Keratinocyte (primary cell): Measurements from ENCODE around the gene ANKRD53. TPM values are rescaled to one million over a fixed set of nuclear protein-coding genes. Genes with fewer than 3 reads are reported as not detected.

Experiments
- DNase-seq: peaks from one replicate; pipeline ENCODE4 v3.0.0-alpha.2; 2011; ENCODE audit warnings: low read depth, missing footprints, low spot score
- FAIRE-seq: peaks from 2 replicates; lab custom pipeline; 2011; peaks lifted over from hg19 to GRCh38; lab: Jason Lieb, UNC
- H2AFZ ChIP-seq: 2 replicates; pipeline ENCODE4 v1.6.0; 2012; ENCODE audit warnings: low read length, control low read depth, inconsistent platforms; ENCODE audit not compliant: control insufficient read depth
- H3K27ac ChIP-seq: 2 replicates; pipeline ENCODE4 v1.5.1; 2011; ENCODE audit warnings: low read length; ENCODE audit not compliant: control insufficient read depth, insufficient read depth
- H3K27me3 ChIP-seq: 3 replicates; pipeline ENCODE4 v1.6.0; 2011; ENCODE audit warnings: low read length; ENCODE audit not compliant: control insufficient read depth, insufficient read depth; ENCODE audit errors: extremely low read depth
- H3K36me3 ChIP-seq, 2 experiments: 2 replicates in 1 of 2; 3 replicates in 1 of 2; pipeline ENCODE4 v1.5.1; 2011; ENCODE audit warnings: low read length in 2 of 2, mild to moderate bottlenecking in 1 of 2; ENCODE audit not compliant: control insufficient read depth in 2 of 2, insufficient read depth in 2 of 2; ENCODE audit errors: extremely low read depth in 1 of 2
- H3K4me1 ChIP-seq: 3 replicates; pipeline ENCODE4 v1.5.1; 2011; ENCODE audit warnings: low read length; ENCODE audit not compliant: control insufficient read depth, insufficient read depth; ENCODE audit errors: extremely low read depth
- H3K4me2 ChIP-seq: 3 replicates; pipeline ENCODE4 v1.6.0; 2011; ENCODE audit warnings: low read depth, low read length; ENCODE audit not compliant: control insufficient read depth, insufficient read depth; ENCODE audit errors: extremely low read depth
- H3K4me3 ChIP-seq, 3 experiments: fragments of 200-600 bp in 1 of 3; sonication (generic) in 1 of 3; 2 replicates in 2 of 3; 3 replicates in 1 of 3; pipeline ENCODE4 v1.5.1; 2011 to 2016; ENCODE audit warnings: low read length in 3 of 3, mild to moderate bottlenecking in 3 of 3, control low read depth in 2 of 3, inconsistent platforms in 1 of 3, low read depth in 1 of 3, mixed read lengths in 1 of 3, mixed run types in 1 of 3, moderate library complexity in 1 of 3; ENCODE audit not compliant: control insufficient read depth in 2 of 3, insufficient read depth in 2 of 3; ENCODE audit errors: extremely low read depth in 1 of 3
- H3K79me2 ChIP-seq: 2 replicates; pipeline ENCODE4 v1.6.0; 2012; ENCODE audit warnings: low read length; ENCODE audit not compliant: control insufficient read depth, insufficient read depth
- H3K9ac ChIP-seq: 3 replicates; pipeline ENCODE4 v1.6.0; 2011; ENCODE audit warnings: low read length; ENCODE audit not compliant: control insufficient read depth, insufficient read depth; ENCODE audit errors: extremely low read depth
- H3K9me1 ChIP-seq: 3 replicates; pipeline ENCODE4 v1.6.0; 2011; ENCODE audit warnings: low read length; ENCODE audit not compliant: control insufficient read depth, insufficient read depth; ENCODE audit errors: extremely low read depth
- H3K9me3 ChIP-seq: 2 replicates; pipeline ENCODE4 v1.5.1; 2012; ENCODE audit warnings: low read depth, low read length; ENCODE audit not compliant: control insufficient read depth
- H4K20me1 ChIP-seq: 3 replicates; pipeline ENCODE4 v1.6.0; 2011; ENCODE audit warnings: low read length; ENCODE audit not compliant: control insufficient read depth, insufficient read depth; ENCODE audit errors: extremely low read depth
- CTCF ChIP-seq, 3 experiments: IDR thresholded peaks in 1 of 3; conservative IDR thresholded peaks in 1 of 3; optimal IDR thresholded peaks in 1 of 3; 2 replicates in 2 of 3; 3 replicates in 1 of 3; pipeline versions ENCODE3 to v1.5.1; 2011; ENCODE audit warnings: low read length in 3 of 3, mild to moderate bottlenecking in 3 of 3, moderate library complexity in 2 of 3, control low read depth in 1 of 3, inconsistent platforms in 1 of 3; ENCODE audit not compliant: insufficient read depth in 2 of 3; ENCODE audit errors: extremely low read depth in 1 of 3
- EZH2 ChIP-seq: IDR thresholded peaks from one replicate; pipeline ENCODE4 v1.6.1; 2012; ENCODE audit warnings: inconsistent platforms, mild to moderate bottlenecking, low read length, moderate library complexity
- dilution Hi-C: fragments of 300-500 bp; cut with MboI; formaldehyde crosslinking; loops from one replicate; pipeline ENCODE4 v1.7.0; 2020; ENCODE audit warnings: low sequenced_read_pairs; ENCODE audit not compliant: extremely low pct_ligation_motif_present
- polyA plus RNA-seq, 5 experiments: library from polyadenylated mRNA; depleted of rRNA in 3 of 5; stranded (reverse) in 3 of 5; stranded (forward) in 1 of 5; unstranded in 1 of 5; fragments of >200 nt; gene quantifications; 1 replicate in 1 of 5; 2 replicates in 3 of 5; 3 replicates in 1 of 5; pipeline versions ENCODE4 v1.2.1 to v1.2.3, GENCODE V29; 2011 to 2012; ENCODE audit warnings: missing spikeins in 2 of 5, low read depth in 1 of 5, low replicate concordance in 1 of 5

The ANKRD53 gene
- polyA plus RNA-seq, 1 donor (not counting 4 experiments of a cell fraction or from before 2014, with no cell fraction given) = not detected

GRCh38 chr2:70936165-70936978 is 42.1 kb upstream of the ANKRD53 start:
- Histone ChIP-seq H3K27me3 (peaks cover 16% of the 10 kb centered on the region), H2AFZ (no peak overlapping the region), H3K27ac (no peak overlapping the region), H3K9me1 (no peaks in the 10 kb centered on the region), H3K4me1 (no peaks in the 10 kb centered on the region), H3K4me3 (no peak overlapping the region), H3K9me3 (no peaks in the 10 kb centered on the region), H3K36me3 (no peaks in the 10 kb centered on the region), H4K20me1 (no peaks in the 10 kb centered on the region), H3K79me2 (no peaks in the 10 kb centered on the region), H3K9ac (no peak overlapping the region), H3K4me2 (no peak overlapping the region)
- no peak for TF ChIP-seq CTCF (optimal IDR thresholded peaks at IDR 0.05 in 1 of 3, IDR thresholded peaks at IDR 0.05 in 1 of 3, conservative IDR thresholded peaks at IDR 0.05 in 1 of 3; ENCODE audit: extremely low read depth in 1 of 3, insufficient read depth in 2 of 3, low read length in 3 of 3)
- no peak for TF ChIP-seq EZH2
- no peak for DNase-seq
- dilution Hi-C loops = no loop called here
- FAIRE-seq = no peak

GRCh38 chr2:70936979-70937811 is 41.2 kb upstream of the ANKRD53 start:
- Histone ChIP-seq H3K9me3 (no peaks in the 10 kb centered on the region), H3K36me3 (no peaks in the 10 kb centered on the region), H3K27me3 (peaks cover 23% of the 10 kb centered on the region), H3K4me1 (no peaks in the 10 kb centered on the region), H3K4me2 (no peak overlapping the region), H3K27ac (no peak overlapping the region), H3K9ac (no peak overlapping the region), H4K20me1 (no peaks in the 10 kb centered on the region), H2AFZ (no peak overlapping the region), H3K79me2 (no peaks in the 10 kb centered on the region), H3K4me3 (no peak overlapping the region), H3K9me1 (no peaks in the 10 kb centered on the region)
- FAIRE-seq (no peak), DNase-seq (no peak)
- dilution Hi-C loops = no loop called here
- TF ChIP-seq EZH2 = no peak
- TF ChIP-seq CTCF (optimal IDR thresholded peaks at IDR 0.05 in 1 of 3, IDR thresholded peaks at IDR 0.05 in 1 of 3, conservative IDR thresholded peaks at IDR 0.05 in 1 of 3; ENCODE audit: extremely low read depth in 1 of 3, insufficient read depth in 2 of 3, low read length in 3 of 3) = no peak
